Ishikawa (cell line): ENCODE data around the gene BMX.

Experiments
- CEBPB ChIP-seq: IDR thresholded peaks from 2 replicates; pipeline ENCODE4 v1.6.1; 2012
- RAD21 ChIP-seq: IDR thresholded peaks from 2 replicates; pipeline ENCODE4 v1.6.1; 2012; ENCODE audit warnings: low read depth
- YY1 ChIP-seq: IDR thresholded peaks from 2 replicates; pipeline ENCODE4 v1.6.1; 2012; ENCODE audit warnings: low read depth
- TF ChIP-seq, protein P1 (sequence below): IDR thresholded peaks from 2 replicates; pipeline ENCODE4 v1.6.1; 2012; ENCODE audit warnings: low read depth, mild to moderate bottlenecking

DNA sequence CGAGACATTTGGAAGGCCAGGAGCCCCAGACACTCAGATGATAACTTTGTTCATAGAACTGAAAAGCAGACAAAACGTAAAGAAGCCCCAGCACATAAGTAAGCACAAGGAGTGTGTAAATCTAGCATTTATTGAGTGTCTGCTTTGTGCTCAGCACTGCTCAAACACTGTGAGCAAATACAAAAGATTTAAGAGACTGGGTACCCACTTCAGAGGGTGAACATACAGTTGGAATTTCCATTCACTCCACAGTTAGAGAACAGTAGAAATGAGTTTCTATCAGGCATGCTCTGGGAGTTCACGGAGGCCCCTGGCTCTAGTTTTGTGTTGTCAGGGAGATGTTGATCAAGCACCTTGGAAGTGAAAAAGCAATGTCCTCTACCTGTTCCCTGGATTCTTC lies 60.3 kb downstream of the BMX start:
- TF ChIP-seq RAD21 (no peak), YY1 (no peak), CEBPB (no peak)
- TF ChIP-seq, protein P1, sequence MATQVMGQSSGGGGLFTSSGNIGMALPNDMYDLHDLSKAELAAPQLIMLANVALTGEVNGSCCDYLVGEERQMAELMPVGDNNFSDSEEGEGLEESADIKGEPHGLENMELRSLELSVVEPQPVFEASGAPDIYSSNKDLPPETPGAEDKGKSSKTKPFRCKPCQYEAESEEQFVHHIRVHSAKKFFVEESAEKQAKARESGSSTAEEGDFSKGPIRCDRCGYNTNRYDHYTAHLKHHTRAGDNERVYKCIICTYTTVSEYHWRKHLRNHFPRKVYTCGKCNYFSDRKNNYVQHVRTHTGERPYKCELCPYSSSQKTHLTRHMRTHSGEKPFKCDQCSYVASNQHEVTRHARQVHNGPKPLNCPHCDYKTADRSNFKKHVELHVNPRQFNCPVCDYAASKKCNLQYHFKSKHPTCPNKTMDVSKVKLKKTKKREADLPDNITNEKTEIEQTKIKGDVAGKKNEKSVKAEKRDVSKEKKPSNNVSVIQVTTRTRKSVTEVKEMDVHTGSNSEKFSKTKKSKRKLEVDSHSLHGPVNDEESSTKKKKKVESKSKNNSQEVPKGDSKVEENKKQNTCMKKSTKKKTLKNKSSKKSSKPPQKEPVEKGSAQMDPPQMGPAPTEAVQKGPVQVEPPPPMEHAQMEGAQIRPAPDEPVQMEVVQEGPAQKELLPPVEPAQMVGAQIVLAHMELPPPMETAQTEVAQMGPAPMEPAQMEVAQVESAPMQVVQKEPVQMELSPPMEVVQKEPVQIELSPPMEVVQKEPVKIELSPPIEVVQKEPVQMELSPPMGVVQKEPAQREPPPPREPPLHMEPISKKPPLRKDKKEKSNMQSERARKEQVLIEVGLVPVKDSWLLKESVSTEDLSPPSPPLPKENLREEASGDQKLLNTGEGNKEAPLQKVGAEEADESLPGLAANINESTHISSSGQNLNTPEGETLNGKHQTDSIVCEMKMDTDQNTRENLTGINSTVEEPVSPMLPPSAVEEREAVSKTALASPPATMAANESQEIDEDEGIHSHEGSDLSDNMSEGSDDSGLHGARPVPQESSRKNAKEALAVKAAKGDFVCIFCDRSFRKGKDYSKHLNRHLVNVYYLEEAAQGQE: no peak
